Mucosa of descending colon (tissue), 3 donors: ENCODE results near the gene NETO1. TPM values are rescaled to one million over a fixed set of nuclear protein-coding genes. Genes with fewer than 3 reads are reported as not detected.

Experiments used
- ATAC-seq: fragments of 200-7000 bp; cut with Tn5 transposase; one replicate; pipeline ENCODE4 v1.9.1; 2020; ENCODE audit warnings: mild to moderate bottlenecking, moderate library complexity
- DNase-seq, 3 donors: peaks; one replicate each; pipeline ENCODE4 v3.0.0-alpha.2; 2020
- H3K36me3 ChIP-seq: fragments of 200-600 bp; one replicate; pipeline ENCODE4 v1.8.0; 2021; ENCODE audit warnings: low read depth, mild to moderate bottlenecking
- H3K4me1 ChIP-seq: fragments of 200-600 bp; one replicate; pipeline ENCODE4 v1.8.0; 2021; ENCODE audit warnings: low read depth, mild to moderate bottlenecking
- H3K4me3 ChIP-seq: fragments of 200-600 bp; one replicate; pipeline ENCODE4 v1.8.0; 2021; ENCODE audit warnings: mild to moderate bottlenecking
- H3K9me3 ChIP-seq: fragments of 200-600 bp; one replicate; pipeline ENCODE4 v1.8.0; 2021; ENCODE audit warnings: mild to moderate bottlenecking
- CTCF ChIP-seq: fragments of 200-600 bp; IDR thresholded peaks from one replicate; pipeline ENCODE4 v1.8.0; 2022; ENCODE audit warnings: antibody characterized with exemption, mild to moderate bottlenecking
- intact Hi-C, 2 donors: fragments of 100-400 bp; cut with DNase I in 1 of 2; cut with micrococcal nuclease in 1 of 2; formaldehyde crosslinking; loops; one replicate each; pipeline versions ENCODE4 v1.11.0 to v1.11.1; 2022; cut with DNase I, micrococcal nuclease
- microRNA-seq: library from miRNA; unstranded; fragments of <30 nt; microRNA quantifications from one replicate; pipeline ENCODE4, GENCODE V29; 2019
- total RNA-seq, 3 donors: library from RNA; stranded (reverse); fragmentation: NEBNext Ultra II Directional in 2 of 3; extraction: Animal tissue kit (Norgen Biotek cat#: 25700) in 2 of 3; gene quantifications; one replicate each; pipeline versions ENCODE4 v1.2.1 to v1.2.4, GENCODE V29; 2021 to 2023
- donor health status: DM: no; HTN: no; CAD: no; lungs with moderate emphysema.
- donor health status: DM: no; HTN: no; CAD: no.
- donor health status: DM: no; HTN: yes; CAD: no.

The NETO1 gene
- total RNA-seq, 3 donors from 2014 or later: not detected

GRCh38 chr18:72700961-72701710 lies 166.7 kb downstream of the NETO1 start:
- DNase-seq: no peak
- Histone ChIP-seq H3K4me3 (no peak overlapping the region), H3K36me3 (no peaks in the 10 kb centered on the region), H3K9me3 (no peaks in the 10 kb centered on the region), H3K4me1 (no peaks in the 10 kb centered on the region)
- no peak for ATAC-seq
- intact Hi-C loops: no loop called here
- no peak for TF ChIP-seq CTCF

- no peak for ATAC-seq
- intact Hi-C loops: no loop called here
- DNase-seq: no peak
- peaks cover 9% of the 10 kb centered on the region for H3K4me1 ChIP-seq
- no peak overlapping the region for H3K4me3 ChIP-seq
- H3K9me3 ChIP-seq: no peaks in the 10 kb centered on the region
- H3K36me3 ChIP-seq: no peaks in the 10 kb centered on the region
- no peak for TF ChIP-seq CTCF
These were observed 170.1 kb downstream of the NETO1 start for GRCh38 chr18:72697706-72698105.

- intact Hi-C loops: no loop called here
- DNase-seq: no peak
- ATAC-seq: peak; percentile 29
- Histone ChIP-seq H3K9me3 (no peaks in the 10 kb centered on the region), H3K4me1 (peaks cover 13% of the 10 kb centered on the region), H3K4me3 (no peak overlapping the region), H3K36me3 (no peaks in the 10 kb centered on the region)
- no peak for TF ChIP-seq CTCF
These were observed 175.2 kb downstream of the NETO1 start for GRCh38 chr18:72692595-72692994.

Small RNA genes within 50 kb of the gene (microRNA-seq; reads per million reads assigned to microRNA genes)
- gene MIR548AV: not detected
